ENCODE measurements around the gene ZC3H8. TPM values are rescaled to one million over a fixed set of nuclear protein-coding genes. Genes with fewer than 3 reads are reported as not detected.
A peak's percentile ranks its signal among the peaks of the same experiment; 100 is the strongest.

Gene ZC3H8
- total RNA-seq, 2 donors from 2014 or later, result 14.3 to 45.8 TPM

DNA sequence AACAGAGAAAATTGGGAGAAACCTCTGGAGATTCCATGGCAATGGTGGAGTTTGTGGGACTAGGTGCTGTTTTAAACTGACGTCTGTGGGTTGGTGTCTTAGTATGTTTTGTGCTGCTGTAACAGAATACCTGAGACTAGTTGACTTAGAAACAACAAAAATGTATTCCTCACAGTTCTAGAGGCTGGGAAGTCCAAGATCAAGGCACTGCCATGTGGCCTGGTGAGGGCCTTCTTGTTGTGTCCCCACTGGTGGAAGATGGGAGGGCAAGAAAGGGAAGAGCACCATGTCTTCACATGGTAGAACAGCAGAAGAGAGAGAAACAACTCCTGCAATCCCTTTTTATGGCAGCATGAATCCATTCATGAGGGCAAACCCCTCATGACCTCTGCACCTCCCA is 13.7 kb upstream of the ZC3H8 start:
- Histone ChIP-seq H3K27me3 (no peaks in the 10 kb centered on the region), H3K9me3 (no peaks in the 10 kb centered on the region), H3K4me1 (no peaks in the 10 kb centered on the region), H3K36me3 (replicated peaks in 1 of 2; ENCODE audit: insufficient read depth in 1 of 2, low read depth in 2 of 2) (no peaks in the 10 kb centered on the region), H3K4me3 (no peak overlapping the region), H3K27ac (no peak overlapping the region)
- WGBS, 2 donors, result 76 to 83% methylated on average over 1 of the region's 1 CpG
- DNase-seq (no peak), ATAC-seq (no peak)
- intact Hi-C loops (cut with DNase I), result no loop called here
- no peak for TF ChIP-seq POLR2A (IDR thresholded peaks at IDR 0.05)
- TF ChIP-seq, protein P1, sequence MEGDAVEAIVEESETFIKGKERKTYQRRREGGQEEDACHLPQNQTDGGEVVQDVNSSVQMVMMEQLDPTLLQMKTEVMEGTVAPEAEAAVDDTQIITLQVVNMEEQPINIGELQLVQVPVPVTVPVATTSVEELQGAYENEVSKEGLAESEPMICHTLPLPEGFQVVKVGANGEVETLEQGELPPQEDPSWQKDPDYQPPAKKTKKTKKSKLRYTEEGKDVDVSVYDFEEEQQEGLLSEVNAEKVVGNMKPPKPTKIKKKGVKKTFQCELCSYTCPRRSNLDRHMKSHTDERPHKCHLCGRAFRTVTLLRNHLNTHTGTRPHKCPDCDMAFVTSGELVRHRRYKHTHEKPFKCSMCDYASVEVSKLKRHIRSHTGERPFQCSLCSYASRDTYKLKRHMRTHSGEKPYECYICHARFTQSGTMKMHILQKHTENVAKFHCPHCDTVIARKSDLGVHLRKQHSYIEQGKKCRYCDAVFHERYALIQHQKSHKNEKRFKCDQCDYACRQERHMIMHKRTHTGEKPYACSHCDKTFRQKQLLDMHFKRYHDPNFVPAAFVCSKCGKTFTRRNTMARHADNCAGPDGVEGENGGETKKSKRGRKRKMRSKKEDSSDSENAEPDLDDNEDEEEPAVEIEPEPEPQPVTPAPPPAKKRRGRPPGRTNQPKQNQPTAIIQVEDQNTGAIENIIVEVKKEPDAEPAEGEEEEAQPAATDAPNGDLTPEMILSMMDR (IDR thresholded peaks at IDR 0.05), result no peak

DNA sequence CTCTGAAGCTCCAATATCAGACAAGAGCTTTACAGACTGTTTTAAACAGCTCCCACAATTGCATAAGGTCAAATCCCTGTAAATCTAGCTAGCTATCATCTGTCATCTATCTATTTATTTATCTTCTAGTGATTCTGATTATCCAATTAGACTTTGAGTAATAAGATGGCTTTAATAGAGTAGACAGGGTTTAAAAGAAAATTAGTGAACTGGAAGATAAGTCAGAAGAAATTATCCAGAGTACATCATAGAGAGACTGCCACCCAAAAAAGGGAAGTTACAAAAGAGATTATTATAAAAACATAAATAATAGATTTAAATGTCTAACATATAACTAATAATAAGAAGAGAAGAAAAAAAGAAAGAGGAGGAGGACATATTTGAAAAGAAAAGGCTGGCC is 8.0 kb upstream of the ZC3H8 start:
- Histone ChIP-seq H3K36me3 (replicated peaks in 1 of 2; ENCODE audit: insufficient read depth in 1 of 2, low read depth in 2 of 2) (no peaks in the 10 kb centered on the region), H3K27ac (no peak overlapping the region), H3K4me1 (peaks cover 3% of the 10 kb centered on the region), H3K4me3 (no peak overlapping the region), H3K9me3 (no peaks in the 10 kb centered on the region), H3K27me3 (no peaks in the 10 kb centered on the region)
- ATAC-seq (no peak), DNase-seq (no peak)
- no peak for TF ChIP-seq POLR2A (IDR thresholded peaks at IDR 0.05)
- TF ChIP-seq, protein P1 (IDR thresholded peaks at IDR 0.05), result no peak
- intact Hi-C loops (cut with DNase I), result loop anchor here (5.0 kb wide), 1 partner anchor 174 kb away; no protein-coding TSS in a partner anchor

DNA sequence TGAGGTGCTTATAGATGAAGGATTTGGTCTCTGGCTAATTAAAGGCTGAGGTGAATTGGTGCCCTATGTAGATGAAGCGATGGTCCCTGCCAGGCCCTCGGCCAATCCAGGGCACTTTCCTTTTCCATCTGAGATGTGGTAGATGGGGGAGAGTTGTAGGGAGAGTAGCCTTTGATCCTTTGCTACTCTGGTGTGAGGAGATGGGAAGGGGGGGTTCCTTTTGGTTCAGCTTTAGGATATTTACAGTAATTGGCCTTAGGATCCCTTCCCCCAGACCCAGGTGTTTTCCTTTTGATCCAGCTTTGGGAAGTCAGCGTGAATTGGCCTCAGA is 5.4 kb upstream of the ZC3H8 start:
- no peak overlapping the region for H3K27ac ChIP-seq
- H3K4me3 ChIP-seq, result no peak overlapping the region
- intact Hi-C loops (cut with DNase I), result loop anchor here (5.0 kb wide), 1 partner anchor 177 kb away; no protein-coding TSS in a partner anchor
- DNase-seq (no peak), ATAC-seq (no peak)
- TF ChIP-seq, protein P1 (IDR thresholded peaks at IDR 0.05), result no peak
- TF ChIP-seq POLR2A (IDR thresholded peaks at IDR 0.05), result no peak
- H3K27me3 ChIP-seq, result no peaks in the 10 kb centered on the region
- no peaks in the 10 kb centered on the region for H3K9me3 ChIP-seq
- H3K36me3 ChIP-seq (replicated peaks in 1 of 2; ENCODE audit: insufficient read depth in 1 of 2, low read depth in 2 of 2), result no peaks in the 10 kb centered on the region
- peaks cover 5% of the 10 kb centered on the region for H3K4me1 ChIP-seq
- WGBS, 2 donors, result 86 to 98% methylated on average over 3 of the region's 3 CpGs

DNA sequence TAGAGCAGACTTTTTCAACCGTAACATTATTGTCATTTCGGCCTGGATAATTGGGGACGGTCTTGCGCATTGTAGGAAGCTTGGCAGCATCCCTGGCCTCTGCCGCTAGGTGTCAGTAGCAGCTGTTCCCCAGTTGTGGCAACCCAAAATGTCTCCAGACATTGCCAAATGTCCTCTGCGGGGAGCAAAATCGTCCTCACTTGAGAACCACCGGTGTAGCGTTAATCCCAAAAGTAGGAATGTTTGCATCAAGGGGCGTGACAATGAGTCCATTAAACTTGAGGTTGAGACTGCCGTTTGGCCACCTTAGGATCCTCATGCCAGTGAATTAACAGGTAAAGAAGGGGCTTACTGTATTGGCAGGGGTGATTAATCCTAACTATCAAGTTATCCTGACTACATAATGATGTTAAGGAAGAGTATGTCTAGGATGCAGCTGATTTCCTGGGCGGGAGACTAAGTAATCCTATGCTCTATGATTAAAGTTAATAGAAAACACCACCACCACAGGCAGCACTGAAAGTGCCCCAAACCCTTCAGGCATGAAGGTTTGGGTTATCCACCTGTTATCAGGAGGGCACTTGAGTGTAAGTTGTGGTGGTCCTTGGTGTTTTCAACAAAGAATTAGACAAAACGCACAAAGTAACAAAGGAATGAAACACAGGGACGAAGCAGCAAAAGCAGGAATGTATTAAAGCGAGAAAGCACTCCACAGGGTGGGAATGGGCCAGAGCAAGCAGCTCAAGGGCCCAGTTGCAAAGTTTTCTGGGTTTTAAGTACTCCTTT is 4.9 kb upstream of the ZC3H8 start:
- 18 to 24% methylated on average over 13 to 15 of the region's 15 CpGs for WGBS, 2 donors
- DNase-seq (peak; percentile 84 to 88 (median 86)), ATAC-seq (peak; percentile 67)
- intact Hi-C loops (cut with DNase I), result loop anchor here (5.0 kb wide), 1 partner anchor 178 kb away; no protein-coding TSS in a partner anchor
- no peak overlapping the region for H3K4me3 ChIP-seq
- no peaks in the 10 kb centered on the region for H3K36me3 ChIP-seq (replicated peaks in 1 of 2; ENCODE audit: insufficient read depth in 1 of 2, low read depth in 2 of 2)
- H3K4me1 ChIP-seq, result peaks cover 7% of the 10 kb centered on the region
- no peak for TF ChIP-seq POLR2A (IDR thresholded peaks at IDR 0.05)
- TF ChIP-seq, protein P1 (IDR thresholded peaks at IDR 0.05), result peak; percentile 85 to 96 (median 94)
- no peaks in the 10 kb centered on the region for H3K27me3 ChIP-seq
- H3K27ac ChIP-seq, result no peak overlapping the region
- H3K9me3 ChIP-seq, result no peaks in the 10 kb centered on the region

DNA sequence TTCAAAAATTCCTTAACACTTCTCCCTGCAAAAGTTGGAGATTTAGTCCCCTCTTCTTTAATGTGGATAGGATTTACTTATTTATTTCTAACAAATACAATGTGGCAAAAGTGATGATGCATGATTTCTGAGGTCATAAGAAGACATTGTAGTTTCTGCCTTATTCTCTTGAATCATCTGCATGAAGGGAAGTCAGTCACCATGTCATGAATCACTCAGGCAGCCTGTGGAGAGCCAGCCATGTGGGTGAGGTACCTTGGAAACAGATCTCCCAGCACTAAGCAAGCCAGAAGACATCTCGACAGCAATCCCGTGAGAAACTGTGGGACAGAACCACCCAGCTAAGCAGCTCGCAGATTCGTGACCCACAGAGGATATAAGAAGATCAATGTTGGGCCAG is 2.7 kb upstream of the ZC3H8 start:
- intact Hi-C loops (cut with DNase I), result no loop called here
- ATAC-seq (no peak), DNase-seq (no peak)
- Histone ChIP-seq H3K27me3 (no peaks in the 10 kb centered on the region), H3K9me3 (no peaks in the 10 kb centered on the region), H3K4me3 (no peak overlapping the region), H3K36me3 (replicated peaks in 1 of 2; ENCODE audit: insufficient read depth in 1 of 2, low read depth in 2 of 2) (no peaks in the 10 kb centered on the region), H3K27ac (no peak overlapping the region), H3K4me1 (peaks cover 23% of the 10 kb centered on the region)
- WGBS, 2 donors, result 54 to 73% methylated on average over 4 of the region's 4 CpGs
- TF ChIP-seq, protein P1 (IDR thresholded peaks at IDR 0.05), result no peak
- no peak for TF ChIP-seq POLR2A (IDR thresholded peaks at IDR 0.05)
